ENCODE results near the gene C1orf174. TPM values are rescaled to one million over a fixed set of nuclear protein-coding genes. Genes with fewer than 3 reads are reported as not detected.

The C1orf174 gene
- total and polyA plus RNA-seq, 4 donors, result 10.8 to 19.3 (median 17.6) TPM

- DNase-seq (no peak), ATAC-seq (ENCODE audit: insufficient read depth, low FRiP score) (no peak)
- Histone ChIP-seq H3K9me3 (ENCODE audit: control insufficient read depth in 4 of 4, insufficient read depth in 3 of 4, low read length in 3 of 4) (no peaks in the 10 kb centered on the region), H3K36me3 (ENCODE audit: control insufficient read depth in 4 of 4, insufficient read depth in 4 of 4, low read length in 4 of 4) (no peaks in the 10 kb centered on the region), H3K4me3 (no peak overlapping the region), H3K4me1 (ENCODE audit: control insufficient read depth in 5 of 5, insufficient read depth in 5 of 5, low read length in 5 of 5) (no peaks in the 10 kb centered on the region), H3K27me3 (ENCODE audit: control insufficient read depth in 3 of 3, insufficient read depth in 3 of 3, low read length in 2 of 3) (peaks cover 0 to 2% (median 0%) of the 10 kb centered on the region in 3 donors), H3K9ac (ENCODE audit: insufficient read depth in 1 of 2, low read length in 2 of 2) (no peak overlapping the region), H3K27ac (ENCODE audit: low read depth in 1 of 2, low read length in 1 of 2) (no peak overlapping the region)
- WGBS, 2 donors, result 83 to 85% methylated on average over 19 of the region's 19 CpGs
- no peak for TF ChIP-seq CTCF (IDR thresholded peaks at IDR 0.05; ENCODE audit: control extremely low read depth, extremely low read depth)
Observed at GRCh38 chr1:3905266-3905952, 5.3 kb upstream of the C1orf174 start.

DNA sequence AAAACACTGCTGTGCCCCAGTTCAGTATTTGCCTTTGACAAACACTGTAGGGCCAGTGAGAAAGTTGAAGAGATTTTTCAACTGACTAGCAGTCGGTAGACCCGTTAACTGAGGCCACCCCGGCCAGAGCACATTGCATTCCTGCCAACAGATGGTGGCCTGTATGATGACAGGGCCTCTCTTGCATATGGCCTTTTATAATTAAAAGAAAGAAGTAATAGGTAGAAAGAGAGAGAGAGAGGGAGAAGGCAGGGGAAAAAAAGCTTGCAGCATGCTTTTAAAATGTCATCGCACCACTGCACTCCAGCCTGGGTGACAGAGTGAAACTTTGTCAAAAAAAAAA, 4.7 kb upstream of the C1orf174 start:
- 82 to 87% methylated on average over 4 of the region's 4 CpGs for WGBS, 2 donors
- peak in 1 of 3 donors; percentile 15 for DNase-seq

DNA sequence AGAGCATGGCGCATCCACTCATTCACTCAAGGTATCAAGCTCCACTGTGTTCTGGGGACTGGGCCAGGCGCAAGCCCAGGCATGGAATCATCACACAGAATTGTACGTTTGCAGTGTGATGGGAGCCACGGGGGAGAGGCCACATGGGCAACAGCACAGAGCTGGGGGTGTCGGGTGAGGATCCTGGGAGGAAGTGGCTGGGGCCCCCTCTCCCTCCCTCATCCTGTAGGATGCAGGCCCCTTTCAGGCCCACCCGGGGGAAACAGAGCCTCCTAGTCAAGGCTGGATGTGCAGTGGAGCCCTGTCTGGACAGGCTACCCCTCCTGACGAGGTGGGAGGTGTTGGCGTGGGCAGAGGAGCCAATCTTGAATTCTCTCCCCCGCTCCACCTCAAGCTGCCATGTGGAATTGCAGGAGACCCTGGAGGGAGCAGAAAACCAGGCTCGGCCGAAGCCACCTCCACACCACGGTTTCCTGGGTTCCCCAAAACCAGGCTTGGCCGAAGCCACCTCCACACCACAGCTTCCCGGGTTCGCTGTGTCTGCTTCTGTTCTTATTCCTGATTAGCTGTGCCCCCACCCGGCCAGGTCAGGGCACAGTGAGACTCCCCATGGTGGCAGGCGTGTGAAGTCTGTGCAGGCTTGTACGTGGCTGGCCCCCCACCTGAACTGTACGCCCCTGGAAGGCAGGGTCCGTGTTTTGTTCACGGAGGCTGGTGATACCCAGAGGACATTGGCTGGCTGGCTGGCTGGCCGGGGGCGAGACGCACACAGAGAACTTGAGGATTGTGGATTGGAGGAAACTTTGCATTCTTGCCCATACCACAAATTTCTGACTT, 4.2 kb upstream of the C1orf174 start:
- 69 to 81% methylated on average over 24 of the region's 24 CpGs for WGBS, 2 donors
- H3K9ac ChIP-seq (ENCODE audit: insufficient read depth in 1 of 2, low read length in 2 of 2), result no peak overlapping the region
- H3K36me3 ChIP-seq (ENCODE audit: control insufficient read depth in 4 of 4, insufficient read depth in 4 of 4, low read length in 4 of 4), result no peaks in the 10 kb centered on the region
- no peak overlapping the region for H3K27ac ChIP-seq (ENCODE audit: low read depth in 1 of 2, low read length in 1 of 2)
- H3K9me3 ChIP-seq (ENCODE audit: control insufficient read depth in 4 of 4, insufficient read depth in 3 of 4, low read length in 3 of 4), result no peaks in the 10 kb centered on the region
- DNase-seq, result peak in 1 of 3 donors; percentile 6
- ATAC-seq (ENCODE audit: insufficient read depth, low FRiP score), result no peak
- H3K4me3 ChIP-seq, result no peak overlapping the region
- no peaks in the 10 kb centered on the region for H3K27me3 ChIP-seq (ENCODE audit: control insufficient read depth in 3 of 3, insufficient read depth in 3 of 3, low read length in 2 of 3)
- no peak for TF ChIP-seq CTCF (IDR thresholded peaks at IDR 0.05; ENCODE audit: control extremely low read depth, extremely low read depth)
- H3K4me1 ChIP-seq (ENCODE audit: control insufficient read depth in 5 of 5, insufficient read depth in 5 of 5, low read length in 5 of 5), result peaks cover 0 to 3% (median 0%) of the 10 kb centered on the region in 5 donors

More for the DNA sequence above, 4.7 kb upstream of the C1orf174 start:
- H3K27me3 ChIP-seq (ENCODE audit: control insufficient read depth in 3 of 3, insufficient read depth in 3 of 3, low read length in 2 of 3), result peaks cover 0 to under 1% (median 0%) of the 10 kb centered on the region in 3 donors
- ATAC-seq (ENCODE audit: insufficient read depth, low FRiP score), result no peak
- no peaks in the 10 kb centered on the region for H3K36me3 ChIP-seq (ENCODE audit: control insufficient read depth in 4 of 4, insufficient read depth in 4 of 4, low read length in 4 of 4)
- no peak for TF ChIP-seq CTCF (IDR thresholded peaks at IDR 0.05; ENCODE audit: control extremely low read depth, extremely low read depth)
- no peak overlapping the region for H3K27ac ChIP-seq (ENCODE audit: low read depth in 1 of 2, low read length in 1 of 2)
- no peaks in the 10 kb centered on the region for H3K4me1 ChIP-seq (ENCODE audit: control insufficient read depth in 5 of 5, insufficient read depth in 5 of 5, low read length in 5 of 5)
- no peaks in the 10 kb centered on the region for H3K9me3 ChIP-seq (ENCODE audit: control insufficient read depth in 4 of 4, insufficient read depth in 3 of 4, low read length in 3 of 4)
- H3K4me3 ChIP-seq, result no peak overlapping the region
- H3K9ac ChIP-seq (ENCODE audit: insufficient read depth in 1 of 2, low read length in 2 of 2), result no peak overlapping the region
